Neural progenitor cell (in vitro differentiated cells): ENCODE data around the gene VPS35L. TPM values are rescaled to one million over a fixed set of nuclear protein-coding genes. Genes with fewer than 3 reads are reported as not detected.

ENCODE experiments used
- DNase-seq: peaks from one replicate; pipeline ENCODE4 v3.0.0-alpha.2; 2016; ENCODE audit warnings: low spot score
- H2AFZ ChIP-seq: fragments of 200-600 bp; sonication (generic); replicated peaks from 2 replicates; pipeline ENCODE4 v1.6.1; 2016; ENCODE audit warnings: antibody characterized with exemption
- H3F3A ChIP-seq: fragments of 200-600 bp; sonication (generic); 2 replicates; pipeline ENCODE4 v1.6.1; 2016; ENCODE audit warnings: antibody characterized with exemption, low read depth
- H3K27ac ChIP-seq: fragments of 200-600 bp; sonication (generic); 2 replicates; pipeline ENCODE4 v1.5.1; 2016; ENCODE audit warnings: mild to moderate bottlenecking
- H3K27me3 ChIP-seq: fragments of 200-600 bp; sonication (generic); 2 replicates; pipeline ENCODE4 v1.6.1; 2016; ENCODE audit warnings: mild to moderate bottlenecking, moderate library complexity
- H3K36me3 ChIP-seq: fragments of 200-600 bp; sonication (generic); 2 replicates; pipeline ENCODE4 v1.5.1; 2016
- H3K4me1 ChIP-seq: fragments of 200-600 bp; sonication (generic); 2 replicates; pipeline ENCODE4 v1.6.1; 2016; ENCODE audit warnings: mixed run types
- H3K4me2 ChIP-seq: fragments of 200-600 bp; sonication (generic); 2 replicates; pipeline ENCODE4 v1.6.1; 2016
- H3K4me3 ChIP-seq: fragments of 200-600 bp; sonication (generic); 2 replicates; pipeline ENCODE4 v1.5.1; 2016
- H3K79me2 ChIP-seq: fragments of 200-600 bp; sonication (generic); 2 replicates; pipeline ENCODE4 v1.6.1; 2016; ENCODE audit warnings: low read depth
- H3K9ac ChIP-seq: fragments of 200-600 bp; sonication (generic); 2 replicates; pipeline ENCODE4 v1.6.1; 2016
- H3K9me3 ChIP-seq: fragments of 200-600 bp; sonication (generic); 2 replicates; pipeline ENCODE4 v1.5.1; 2016; ENCODE audit warnings: low read depth
- H4K20me1 ChIP-seq: fragments of 200-600 bp; sonication (generic); 2 replicates; pipeline ENCODE4 v1.6.1; 2016; ENCODE audit warnings: low read depth
- H3K27ac Mint-ChIP-seq: 3 replicates; pipeline ENCODE4 v1.8.0; 2021; ENCODE audit warnings: mixed read lengths
- H3K27me3 Mint-ChIP-seq: 2 replicates; pipeline ENCODE4 v1.8.0; 2022; ENCODE audit warnings: low read depth, mild to moderate bottlenecking, inconsistent platforms, moderate library complexity, mixed read lengths; ENCODE audit not compliant: insufficient read depth
- H3K36me3 Mint-ChIP-seq: 3 replicates; pipeline ENCODE4 v1.8.0; 2021; ENCODE audit warnings: mixed read lengths
- H3K4me1 Mint-ChIP-seq: 3 replicates; pipeline ENCODE4 v1.8.0; 2021; ENCODE audit warnings: mixed read lengths
- H3K4me3 Mint-ChIP-seq: 3 replicates; pipeline ENCODE4 v1.8.0; 2021; ENCODE audit warnings: mild to moderate bottlenecking, moderate library complexity, mixed read lengths
- H3K9me3 Mint-ChIP-seq: 3 replicates; pipeline ENCODE4 v1.8.0; 2020; ENCODE audit warnings: mixed read lengths
- EZH2 ChIP-seq: fragments of 200-600 bp; sonication (generic); IDR thresholded peaks from 2 replicates; pipeline ENCODE4 v1.6.1; 2017; ENCODE audit warnings: antibody characterized with exemption, mild to moderate bottlenecking, moderate library complexity
- EZH2phosphoT487 ChIP-seq: fragments of 200-600 bp; sonication (generic); IDR thresholded peaks from 2 replicates; pipeline ENCODE4 v1.6.1; 2017; ENCODE audit warnings: antibody characterized with exemption
- total RNA-seq: library from RNA; depleted of rRNA; stranded (reverse); fragments of >200 nt; gene quantifications from 2 replicates; pipeline ENCODE4 v1.2.3, GENCODE V29; 2015; ENCODE audit warnings: low replicate concordance
- TF ChIP-seq, protein P1 (sequence below): fragments of 200-600 bp; sonication (generic); IDR thresholded peaks from 2 replicates; pipeline ENCODE4 v1.5.1; 2017; ENCODE audit warnings: antibody characterized with exemption, mild to moderate bottlenecking

VPS35L gene
- total RNA-seq, 1 donor from 2014 or later, result 57.1 TPM

DNA sequence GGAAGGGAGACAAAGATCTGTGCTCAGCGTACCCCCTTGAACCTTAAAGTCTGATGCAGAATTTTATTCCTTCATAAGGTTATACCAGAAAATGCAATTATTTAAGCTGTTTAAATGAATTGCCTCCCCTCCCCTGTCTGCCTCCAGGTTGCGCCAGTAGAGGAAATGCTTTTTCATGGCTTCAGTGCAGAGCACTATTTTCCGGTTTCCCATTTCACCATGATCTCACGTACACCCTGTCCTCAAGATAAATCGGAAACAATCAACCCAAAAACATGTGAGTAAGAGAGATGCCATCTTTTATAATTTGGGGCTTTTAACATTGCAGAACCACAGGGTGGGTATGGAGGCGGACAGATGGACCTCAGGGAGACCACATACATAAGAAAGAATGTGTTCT, 178.0 kb downstream of the VPS35L start:
- Histone ChIP-seq H3K9me3 (no peaks in the 10 kb centered on the region), H2AFZ (no peak overlapping the region), H3K4me2 (no peak overlapping the region), H3F3A (no peaks in the 10 kb centered on the region), H3K79me2 (no peaks in the 10 kb centered on the region), H3K36me3 (no peaks in the 10 kb centered on the region), H3K27me3 (no peaks in the 10 kb centered on the region), H3K9ac (no peak overlapping the region), H4K20me1 (no peaks in the 10 kb centered on the region), H3K27ac (no peak overlapping the region), H3K4me3 (no peak overlapping the region), H3K4me1 (no peaks in the 10 kb centered on the region)
- no peak for DNase-seq
- Mint-ChIP-seq H3K4me3 (no peak overlapping the region), H3K36me3 (peaks cover 60% of the 10 kb centered on the region), H3K27ac (no peak overlapping the region), H3K4me1 (peaks cover 8% of the 10 kb centered on the region), H3K27me3 (peaks cover 5% of the 10 kb centered on the region), H3K9me3 (peaks cover 4% of the 10 kb centered on the region)
- TF ChIP-seq EZH2phosphoT487 (no peak), EZH2 (no peak)
- TF ChIP-seq, protein P1, sequence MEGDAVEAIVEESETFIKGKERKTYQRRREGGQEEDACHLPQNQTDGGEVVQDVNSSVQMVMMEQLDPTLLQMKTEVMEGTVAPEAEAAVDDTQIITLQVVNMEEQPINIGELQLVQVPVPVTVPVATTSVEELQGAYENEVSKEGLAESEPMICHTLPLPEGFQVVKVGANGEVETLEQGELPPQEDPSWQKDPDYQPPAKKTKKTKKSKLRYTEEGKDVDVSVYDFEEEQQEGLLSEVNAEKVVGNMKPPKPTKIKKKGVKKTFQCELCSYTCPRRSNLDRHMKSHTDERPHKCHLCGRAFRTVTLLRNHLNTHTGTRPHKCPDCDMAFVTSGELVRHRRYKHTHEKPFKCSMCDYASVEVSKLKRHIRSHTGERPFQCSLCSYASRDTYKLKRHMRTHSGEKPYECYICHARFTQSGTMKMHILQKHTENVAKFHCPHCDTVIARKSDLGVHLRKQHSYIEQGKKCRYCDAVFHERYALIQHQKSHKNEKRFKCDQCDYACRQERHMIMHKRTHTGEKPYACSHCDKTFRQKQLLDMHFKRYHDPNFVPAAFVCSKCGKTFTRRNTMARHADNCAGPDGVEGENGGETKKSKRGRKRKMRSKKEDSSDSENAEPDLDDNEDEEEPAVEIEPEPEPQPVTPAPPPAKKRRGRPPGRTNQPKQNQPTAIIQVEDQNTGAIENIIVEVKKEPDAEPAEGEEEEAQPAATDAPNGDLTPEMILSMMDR, result no peak

DNA sequence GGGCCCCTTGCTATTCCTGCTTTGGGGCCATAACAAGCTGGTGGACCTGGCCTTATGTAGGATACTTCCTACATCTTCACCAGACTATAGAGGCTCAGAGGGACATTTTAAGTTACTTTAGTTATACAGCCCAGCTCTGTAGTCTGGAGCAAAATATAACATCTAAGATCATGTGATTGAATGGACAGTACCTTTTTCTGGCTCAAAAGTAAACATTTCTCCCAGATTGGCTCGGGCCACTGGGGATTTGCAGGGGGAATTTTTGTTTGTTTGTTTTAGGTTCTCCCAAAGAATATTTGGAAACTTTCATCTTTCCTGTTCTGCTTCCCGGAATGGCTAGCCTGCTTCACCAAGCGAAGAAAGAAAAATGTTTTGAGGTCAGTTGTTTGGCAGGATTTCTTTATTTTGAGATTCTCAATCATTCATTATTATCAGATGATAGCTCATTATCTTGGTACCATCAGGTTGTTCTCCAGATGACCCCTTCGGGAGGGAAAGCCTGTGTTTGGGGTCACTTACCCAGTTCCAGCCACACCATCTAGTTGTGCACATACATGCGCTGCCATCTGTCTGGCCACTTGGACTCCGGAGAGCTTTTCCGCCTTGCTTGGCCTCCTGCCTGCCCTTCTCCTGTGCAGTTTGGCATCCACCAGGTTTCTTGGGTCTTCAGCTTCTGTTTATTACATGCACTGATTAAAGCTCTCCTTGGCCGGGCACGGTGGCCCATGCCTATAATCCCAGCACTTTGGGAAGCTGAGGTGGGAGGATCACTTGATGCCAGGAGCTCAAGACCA, 179.8 kb downstream of the VPS35L start:
- Histone ChIP-seq H3K27me3 (no peaks in the 10 kb centered on the region), H2AFZ (no peak overlapping the region), H3K4me1 (no peaks in the 10 kb centered on the region), H4K20me1 (no peaks in the 10 kb centered on the region), H3F3A (no peaks in the 10 kb centered on the region), H3K27ac (no peak overlapping the region), H3K79me2 (no peaks in the 10 kb centered on the region), H3K9me3 (no peaks in the 10 kb centered on the region), H3K4me2 (no peak overlapping the region), H3K4me3 (no peak overlapping the region), H3K9ac (no peak overlapping the region), H3K36me3 (no peaks in the 10 kb centered on the region)
- H3K27me3 Mint-ChIP-seq, result peaks cover 5% of the 10 kb centered on the region
- no peak overlapping the region for H3K4me3 Mint-ChIP-seq
- DNase-seq, result no peak
- TF ChIP-seq, protein P1, result no peak
- TF ChIP-seq EZH2phosphoT487 (no peak), EZH2 (no peak)
- H3K4me1 Mint-ChIP-seq, result peaks cover 8% of the 10 kb centered on the region
- H3K36me3 Mint-ChIP-seq, result peaks cover 71% of the 10 kb centered on the region
- no peak overlapping the region for H3K27ac Mint-ChIP-seq
- peaks cover 4% of the 10 kb centered on the region for H3K9me3 Mint-ChIP-seq

DNA sequence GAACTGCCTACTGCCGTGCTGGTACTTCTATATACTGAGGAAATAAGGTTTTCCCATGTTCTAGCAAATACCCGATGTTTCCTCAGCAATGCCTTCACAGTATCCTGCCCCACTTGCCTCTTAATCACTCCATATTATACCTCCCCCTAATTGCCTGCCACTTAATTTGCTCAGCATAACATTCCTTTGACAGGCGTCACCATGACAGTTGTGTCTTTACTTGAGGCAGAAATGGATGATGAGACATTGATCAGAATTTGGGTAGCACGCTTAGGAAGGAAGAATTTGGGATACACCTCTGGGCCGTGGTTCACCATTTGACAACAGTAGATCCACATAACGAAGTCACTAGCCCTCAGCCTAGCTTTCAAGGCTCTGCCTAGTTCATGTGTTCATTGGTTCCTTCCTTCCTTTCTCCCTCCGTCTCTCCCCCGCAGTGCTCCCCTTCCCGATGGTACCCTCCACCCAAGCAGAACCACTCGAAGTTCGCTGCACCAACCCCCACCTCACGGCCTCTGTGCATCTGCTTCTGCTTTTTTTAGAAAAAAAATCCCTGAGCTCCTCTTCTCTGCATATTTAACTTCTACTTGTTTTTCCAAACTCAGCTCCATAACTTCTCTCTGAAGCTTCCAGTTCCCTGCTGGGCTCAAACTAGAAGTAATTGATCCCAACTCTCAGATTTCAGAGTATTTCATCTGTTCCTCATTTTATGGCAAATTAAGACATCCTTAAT, 182.0 kb downstream of the VPS35L start:
- no peak for DNase-seq
- Histone ChIP-seq H3F3A (peaks cover 2% of the 10 kb centered on the region), H3K79me2 (no peaks in the 10 kb centered on the region), H3K36me3 (no peaks in the 10 kb centered on the region), H3K27ac (no peak overlapping the region), H3K9me3 (no peaks in the 10 kb centered on the region), H3K4me3 (no peak overlapping the region), H2AFZ (no peak overlapping the region), H3K27me3 (no peaks in the 10 kb centered on the region), H4K20me1 (no peaks in the 10 kb centered on the region), H3K9ac (no peak overlapping the region), H3K4me1 (no peaks in the 10 kb centered on the region), H3K4me2 (no peak overlapping the region)
- H3K9me3 Mint-ChIP-seq, result no peaks in the 10 kb centered on the region
- peak overlapping the region; percentile 32 for H3K27ac Mint-ChIP-seq
- H3K4me1 Mint-ChIP-seq, result peaks cover 16% of the 10 kb centered on the region
- H3K36me3 Mint-ChIP-seq, result peaks cover 56% of the 10 kb centered on the region
- H3K4me3 Mint-ChIP-seq, result no peak overlapping the region
- TF ChIP-seq, protein P1, result no peak
- TF ChIP-seq EZH2 (no peak), EZH2phosphoT487 (no peak)
- peaks cover 1% of the 10 kb centered on the region for H3K27me3 Mint-ChIP-seq
